ENCODE results near the gene FBXL7.

DNA sequence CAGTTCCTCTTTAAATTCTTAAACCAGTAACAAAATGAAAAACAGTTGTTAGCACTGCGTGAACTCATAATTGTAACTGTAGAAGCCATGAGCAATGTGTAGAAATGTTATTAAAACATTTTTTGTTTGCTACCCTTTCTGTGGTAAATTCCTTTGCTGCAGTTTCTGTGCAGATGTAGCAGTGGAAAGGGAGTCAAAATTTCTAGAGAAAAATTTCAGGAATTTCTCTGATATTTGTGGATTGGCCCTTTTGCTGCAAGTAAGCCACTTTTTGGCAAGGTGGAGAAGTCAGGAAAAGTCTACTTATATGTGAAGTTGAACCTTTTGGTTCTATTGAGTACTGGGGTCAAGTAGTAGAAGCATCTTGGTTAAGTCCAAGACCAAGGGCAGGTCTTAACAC lies 10.1 kb downstream of the FBXL7 start:
- TF ChIP-seq CTCF (IDR thresholded peaks at IDR 0.05) (no peak), POLR2A (IDR thresholded peaks at IDR 0.05) (no peak)
